Lung (tissue), 12 donors: ENCODE data around the gene PFKFB4. TPM values are rescaled to one million over a fixed set of nuclear protein-coding genes. Genes with fewer than 3 reads are reported as not detected.
A peak's percentile ranks its signal among the peaks of the same experiment; 100 is the strongest.

Experiments used
- ATAC-seq: fragments of 200-7000 bp; cut with Tn5 transposase; one replicate; pipeline ENCODE4 v1.9.1; 2020; ENCODE audit warnings: moderate number of reproducible peaks; ENCODE audit not compliant: insufficient read depth, low FRiP score
- DNase-seq, 3 donors: peaks; one replicate each; pipeline ENCODE4 v3.0.0-alpha.2; 2013 to 2017
- H3K27ac ChIP-seq, 2 donors: one replicate each; pipeline ENCODE4 v1.5.1; 2013; ENCODE audit warnings: mild to moderate bottlenecking in 2 of 2, moderate library complexity in 2 of 2, control low read depth in 1 of 2, inconsistent platforms in 1 of 2, low read depth in 1 of 2, low read length in 1 of 2
- H3K27me3 ChIP-seq, 3 donors: one replicate each; pipeline ENCODE4 v1.5.1; 2013; ENCODE audit warnings: low read length in 2 of 3; ENCODE audit not compliant: control insufficient read depth in 3 of 3, insufficient read depth in 3 of 3
- H3K36me3 ChIP-seq, 4 donors: one replicate each; pipeline ENCODE4 v1.5.1; 2013; ENCODE audit warnings: low read length in 4 of 4, mild to moderate bottlenecking in 1 of 4, moderate library complexity in 1 of 4; ENCODE audit not compliant: control insufficient read depth in 4 of 4, insufficient read depth in 4 of 4
- H3K4me1 ChIP-seq, 5 donors: one replicate each; pipeline ENCODE4 v1.5.1; 2013; ENCODE audit warnings: low read length in 5 of 5, mild to moderate bottlenecking in 2 of 5, moderate library complexity in 1 of 5; ENCODE audit not compliant: control insufficient read depth in 5 of 5, insufficient read depth in 5 of 5
- H3K4me3 ChIP-seq: one replicate; pipeline ENCODE4 v1.5.1; 2013; ENCODE audit warnings: mild to moderate bottlenecking, control low read depth, moderate library complexity
- H3K9ac ChIP-seq, 2 donors: one replicate each; pipeline ENCODE4 v1.5.1; 2013; ENCODE audit warnings: low read length in 2 of 2, control low read depth in 1 of 2; ENCODE audit not compliant: insufficient read depth in 1 of 2
- H3K9me3 ChIP-seq, 4 donors: one replicate each; pipeline ENCODE4 v1.5.1; 2013; ENCODE audit warnings: low read length in 3 of 4, mild to moderate bottlenecking in 1 of 4, moderate library complexity in 1 of 4; ENCODE audit not compliant: control insufficient read depth in 4 of 4, insufficient read depth in 3 of 4
- WGBS, 2 donors: extraction: QIAGEN DNeasy Blood & Tissue Kit; methylation state at CpG; one replicate each; pipeline ENCODE4 v1.1.7; 2013; 5-methylcytosine and 5-hydroxymethylcytosine counted together
- polyA plus RNA-seq, 2 donors: library from polyadenylated mRNA; stranded (reverse); fragments of 200-250 nt; gene quantifications; one replicate each; pipeline ENCODE4 v1.2.1, GENCODE V29; 2013
- total RNA-seq, 2 donors: library from RNA; depleted of rRNA in 1 of 2; stranded (reverse); fragments of >200 nt in 1 of 2; gene quantifications; one replicate each; pipeline ENCODE4 v1.2.1, GENCODE V29; 2014 to 2021
- TF ChIP-seq, protein P1 (sequence below): IDR thresholded peaks from 2 replicates; pipeline ENCODE4 v1.5.1; 2012; ENCODE audit warnings: mild to moderate bottlenecking; ENCODE audit errors: control extremely low read depth, extremely low read depth
- donor health status: control.
- donor health status: control.
- donor health status: Bipolar disorder and iron deficiency.
- donor health status: healthy.
- donor health status: DM: yes; HTN: yes; CAD: no.

Gene PFKFB4
- total and polyA plus RNA-seq, 4 donors, result 3.6 to 15.9 (median 12.1) TPM

DNA sequence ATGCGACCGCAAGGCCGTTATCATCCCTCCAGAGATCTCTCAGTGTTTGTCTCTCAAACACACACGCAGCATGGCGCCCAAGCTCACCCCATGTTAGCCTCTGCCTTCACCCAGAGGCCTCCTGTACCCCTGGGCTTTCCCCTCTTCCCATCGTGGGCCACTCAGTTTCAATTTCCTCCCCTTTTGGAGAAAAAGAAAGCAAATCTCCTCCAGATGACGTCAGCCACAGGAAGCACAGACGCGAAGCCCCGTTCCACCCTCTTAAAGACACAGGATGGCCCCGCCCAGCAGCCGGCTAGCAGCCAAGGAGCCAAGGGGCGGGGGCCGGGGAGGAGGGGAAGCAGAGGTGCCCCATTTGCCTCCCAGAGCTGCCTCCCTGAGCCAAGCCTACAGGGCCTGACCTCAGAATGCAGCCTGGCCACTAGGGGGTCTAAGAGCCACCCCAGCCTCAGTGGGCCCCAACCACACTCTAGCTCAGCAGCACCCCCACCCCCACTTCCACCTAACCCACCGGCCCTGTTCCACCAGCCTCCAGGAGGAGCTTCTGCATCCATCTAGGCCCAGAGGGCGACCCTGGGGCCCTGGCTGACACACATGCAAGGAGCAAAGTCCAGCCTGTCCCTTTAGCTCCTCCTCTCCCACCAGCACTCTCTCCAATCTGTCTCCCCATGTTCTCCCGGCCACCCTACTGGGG, 83.5 kb downstream of the PFKFB4 start:
- ATAC-seq (peak; percentile 83), DNase-seq (peak; percentile 95 to 97 (median 95))
- Histone ChIP-seq H3K27me3 (no peaks in the 10 kb centered on the region), H3K9ac (peak overlapping the region; percentile 99 to 100), H3K4me1 (peaks cover 0 to 30% (median 6%) of the 10 kb centered on the region in 5 donors), H3K27ac (peak overlapping the region; percentile 83 to 100), H3K4me3 (peak overlapping the region; percentile 91), H3K36me3 (peaks cover 0 to 18% (median 6%) of the 10 kb centered on the region in 4 donors), H3K9me3 (no peaks in the 10 kb centered on the region)
- TF ChIP-seq, protein P1, sequence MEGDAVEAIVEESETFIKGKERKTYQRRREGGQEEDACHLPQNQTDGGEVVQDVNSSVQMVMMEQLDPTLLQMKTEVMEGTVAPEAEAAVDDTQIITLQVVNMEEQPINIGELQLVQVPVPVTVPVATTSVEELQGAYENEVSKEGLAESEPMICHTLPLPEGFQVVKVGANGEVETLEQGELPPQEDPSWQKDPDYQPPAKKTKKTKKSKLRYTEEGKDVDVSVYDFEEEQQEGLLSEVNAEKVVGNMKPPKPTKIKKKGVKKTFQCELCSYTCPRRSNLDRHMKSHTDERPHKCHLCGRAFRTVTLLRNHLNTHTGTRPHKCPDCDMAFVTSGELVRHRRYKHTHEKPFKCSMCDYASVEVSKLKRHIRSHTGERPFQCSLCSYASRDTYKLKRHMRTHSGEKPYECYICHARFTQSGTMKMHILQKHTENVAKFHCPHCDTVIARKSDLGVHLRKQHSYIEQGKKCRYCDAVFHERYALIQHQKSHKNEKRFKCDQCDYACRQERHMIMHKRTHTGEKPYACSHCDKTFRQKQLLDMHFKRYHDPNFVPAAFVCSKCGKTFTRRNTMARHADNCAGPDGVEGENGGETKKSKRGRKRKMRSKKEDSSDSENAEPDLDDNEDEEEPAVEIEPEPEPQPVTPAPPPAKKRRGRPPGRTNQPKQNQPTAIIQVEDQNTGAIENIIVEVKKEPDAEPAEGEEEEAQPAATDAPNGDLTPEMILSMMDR, result peak; percentile 3
- 4 to 9% methylated on average over 17 of the region's 17 CpGs for WGBS, 2 donors

GRCh38 chr3:48472673-48472922, 84.0 kb downstream of the PFKFB4 start:
- H3K9ac ChIP-seq, result peak overlapping the region; percentile 99 to 100
- ATAC-seq, result peak; percentile 10
- H3K36me3 ChIP-seq, result peaks cover 0 to 22% (median 8%) of the 10 kb centered on the region in 4 donors
- peak overlapping the region; percentile 83 to 100 for H3K27ac ChIP-seq
- H3K27me3 ChIP-seq, result no peaks in the 10 kb centered on the region
- 0 to 1% methylated on average over 5 of the region's 5 CpGs for WGBS, 2 donors
- TF ChIP-seq, protein P1, result no peak
- no peak for DNase-seq
- no peaks in the 10 kb centered on the region for H3K9me3 ChIP-seq
- H3K4me1 ChIP-seq, result peaks cover 0 to 33% (median 8%) of the 10 kb centered on the region in 5 donors
- H3K4me3 ChIP-seq, result peak overlapping the region; percentile 91

DNA sequence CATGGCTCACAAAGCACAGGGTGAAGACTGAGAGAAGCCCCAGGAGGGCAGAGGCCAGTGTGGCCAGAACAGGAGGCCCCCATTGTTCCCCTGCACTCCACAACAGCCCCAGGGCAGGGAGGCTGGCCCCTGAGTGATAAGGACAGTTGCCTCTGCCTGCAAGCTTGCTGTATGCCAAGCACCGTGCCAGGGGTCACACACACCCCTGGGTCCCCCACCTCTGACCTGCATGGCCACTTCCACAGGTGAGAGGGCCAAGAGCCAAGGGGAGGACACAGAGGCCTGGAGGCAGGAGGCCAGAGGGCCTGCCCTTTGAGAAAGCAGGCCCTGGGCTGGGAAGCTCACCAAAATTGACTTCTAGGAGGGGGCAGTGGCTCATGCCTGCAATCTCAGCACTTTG, 86.3 kb downstream of the PFKFB4 start:
- no peak for ATAC-seq
- Histone ChIP-seq H3K9ac (no peak overlapping the region), H3K36me3 (peaks cover 0 to 22% (median 14%) of the 10 kb centered on the region in 4 donors), H3K27me3 (no peaks in the 10 kb centered on the region), H3K4me1 (peaks cover 0 to 43% (median 23%) of the 10 kb centered on the region in 5 donors), H3K9me3 (no peaks in the 10 kb centered on the region), H3K4me3 (no peak overlapping the region), H3K27ac (peak overlapping the region in 1 of 2 donors; percentile 20)
- no peak for DNase-seq
- TF ChIP-seq, protein P1, result no peak
- 48 to 76% methylated on average over 1 of the region's 1 CpG for WGBS, 2 donors
